B cell (primary cell): ENCODE data around the gene HMX3. TPM values are rescaled to one million over a fixed set of nuclear protein-coding genes. Genes with fewer than 3 reads are reported as not detected.
A peak's percentile ranks its signal among the peaks of the same experiment; 100 is the strongest.

ENCODE experiments used
- ATAC-seq: fragments of 200-7000 bp; cut with Tn5 transposase; one replicate; pipeline ENCODE4 v1.10.0; 2021; ENCODE audit warnings: low read depth, mild to moderate bottlenecking, moderate number of reproducible peaks, moderate library complexity
- CTCF ChIA-PET: fragments of 350-600 bp; sonication (Branson Sonifier 250); formaldehyde crosslinking; loops from one replicate; lab custom pipeline; 2021; ENCODE audit warnings: antibody characterized with exemption, inconsistent platforms; lab: Charles Lee
- POLR2A ChIA-PET: fragments of 350-600 bp; sonication (Branson Sonifier 250); formaldehyde crosslinking; loops from one replicate; lab custom pipeline; 2021; ENCODE audit warnings: antibody characterized with exemption; lab: Charles Lee
- DNase-seq: peaks from one replicate; pipeline ENCODE4 v3.0.0; 2013
- H2AFZ ChIP-seq: 2 replicates; pipeline ENCODE4 v1.6.1; 2012; ENCODE audit warnings: mild to moderate bottlenecking, low read depth, low read length; ENCODE audit not compliant: insufficient read depth, poor library complexity, severe bottlenecking
- H3K27ac ChIP-seq, 2 donors: 1 replicate in 1 of 2; 2 replicates in 1 of 2; pipeline ENCODE4 v1.5.1; 2012 to 2013; ENCODE audit warnings: low read length in 2 of 2, mild to moderate bottlenecking in 2 of 2, moderate library complexity in 1 of 2
- H3K27me3 ChIP-seq, 4 experiments: fragments of 200-600 bp in 1 of 4; sonication (generic) in 1 of 4; replicated peaks in 1 of 4; 1 replicate in 2 of 4; 2 replicates in 2 of 4; pipeline versions ENCODE4 v1.6.1 to v1.7.0; 2013 to 2016; ENCODE audit warnings: low read length in 3 of 4, mild to moderate bottlenecking in 2 of 4, mixed read lengths in 1 of 4, moderate library complexity in 1 of 4; ENCODE audit not compliant: insufficient read depth in 4 of 4, control insufficient read depth in 3 of 4; ENCODE audit errors: control extremely low read depth in 1 of 4
- H3K36me3 ChIP-seq, 2 experiments: replicated peaks in 1 of 2; 1 replicate in 1 of 2; 2 replicates in 1 of 2; pipeline versions ENCODE4 v1.6.1 to v1.7.1; 2013; ENCODE audit warnings: low read length in 1 of 2; ENCODE audit not compliant: insufficient read depth in 2 of 2, control insufficient read depth in 1 of 2; ENCODE audit errors: control extremely low read depth in 1 of 2, extremely low read depth in 1 of 2
- H3K4me1 ChIP-seq, 2 donors: fragments of 200-600 bp in 1 of 2; sonication (generic) in 1 of 2; 1 replicate in 1 of 2; 2 replicates in 1 of 2; pipeline versions ENCODE4 v1.5.1 to v1.6.1; 2013 to 2017; ENCODE audit warnings: low read length in 2 of 2; ENCODE audit not compliant: control insufficient read depth in 2 of 2, insufficient read depth in 2 of 2
- H3K4me2 ChIP-seq: replicated peaks from 2 replicates; pipeline ENCODE3; 2012; ENCODE audit warnings: mild to moderate bottlenecking, low read depth, low read length; ENCODE audit not compliant: poor library complexity, severe bottlenecking
- H3K4me3 ChIP-seq, 5 experiments: fragments of 200-600 bp in 1 of 5; sonication (generic) in 1 of 5; 1 replicate in 3 of 5; 2 replicates in 2 of 5; pipeline versions ENCODE4 v1.5.1 to v1.7.0; 2011 to 2016; ENCODE audit warnings: low read length in 4 of 5, mild to moderate bottlenecking in 4 of 5, low read depth in 2 of 5, control low read depth in 1 of 5, moderate library complexity in 1 of 5; ENCODE audit not compliant: insufficient read depth in 1 of 5; ENCODE audit errors: control extremely low read depth in 1 of 5, extremely low read depth in 1 of 5
- H3K79me2 ChIP-seq: fragments of 200-600 bp; sonication (generic); one replicate; pipeline ENCODE4 v1.6.0; 2016; ENCODE audit warnings: low read length; ENCODE audit not compliant: control insufficient read depth, insufficient read depth
- H3K9ac ChIP-seq: fragments of 200-600 bp; sonication (generic); 2 replicates; pipeline ENCODE4 v1.6.1; 2017; ENCODE audit warnings: mild to moderate bottlenecking, low read length, moderate library complexity
- H3K9me3 ChIP-seq, 3 donors: one replicate each; pipeline versions ENCODE4 v1.6.1 to v1.7.1; 2013; ENCODE audit warnings: low read length in 2 of 3; ENCODE audit not compliant: control insufficient read depth in 2 of 3, insufficient read depth in 1 of 3; ENCODE audit errors: control extremely low read depth in 1 of 3
- H4K20me1 ChIP-seq: 2 replicates; pipeline ENCODE4 v1.6.0; 2012; ENCODE audit warnings: mild to moderate bottlenecking, low read length; ENCODE audit not compliant: insufficient read depth, control insufficient read depth, poor library complexity, severe bottlenecking
- H3K27ac Mint-ChIP-seq: one replicate; pipeline ENCODE4 v1.8.0; 2021; ENCODE audit warnings: mixed read lengths
- H3K27me3 Mint-ChIP-seq: one replicate; pipeline ENCODE4 v1.8.0; 2021; ENCODE audit warnings: mixed read lengths
- H3K4me1 Mint-ChIP-seq: one replicate; pipeline ENCODE4 v1.8.0; 2021; ENCODE audit warnings: mixed read lengths
- H3K4me3 Mint-ChIP-seq: one replicate; pipeline ENCODE4 v1.8.0; 2021; ENCODE audit warnings: mixed read lengths
- H3K9me3 Mint-ChIP-seq: one replicate; pipeline ENCODE4 v1.8.0; 2022; ENCODE audit warnings: mixed read lengths; ENCODE audit not compliant: insufficient read depth
- CTCF ChIP-seq: fragments of 200-600 bp; IDR thresholded peaks from one replicate; pipeline ENCODE4 v1.8.0; 2022; ENCODE audit warnings: antibody characterized with exemption, mild to moderate bottlenecking
- EZH2 ChIP-seq: IDR thresholded peaks from 2 replicates; pipeline ENCODE4 v1.6.1; 2012; ENCODE audit warnings: borderline replicate concordance, low read depth, mild to moderate bottlenecking, moderate library complexity, low read length; ENCODE audit not compliant: insufficient read depth, poor library complexity, severe bottlenecking
- WGBS: methylation state at CpG from one replicate; pipeline ENCODE4 v1.1.5; 2013; ENCODE audit warnings: missing lambda C conversion rate; ENCODE audit not compliant: insufficient coverage; 5-methylcytosine and 5-hydroxymethylcytosine counted together
- intact Hi-C: fragments of 100-400 bp; cut with micrococcal nuclease; formaldehyde crosslinking; loops from one replicate; pipeline ENCODE4 v1.10.0; 2022
- polyA plus RNA-seq: library from polyadenylated mRNA; depleted of rRNA; stranded (reverse); fragments of >200 nt; gene quantifications from 2 replicates; pipeline ENCODE4 v1.2.3, GENCODE V29; 2012
- total RNA-seq, 2 donors: library from RNA; stranded (reverse); fragments of 120-200 nt in 1 of 2; gene quantifications; 1 replicate in 1 of 2; 2 replicates in 1 of 2; pipeline versions ENCODE4 v1.2.3 to v1.2.4, GENCODE V29; 2013 to 2022

HMX3 gene
- total and polyA plus RNA-seq, 2 donors (not counting 1 experiment from before 2014, with no cell fraction given): not detected

GRCh38 chr10:123149568-123150270, 13.9 kb downstream of the HMX3 start:
- H4K20me1 ChIP-seq: peaks cover 9% of the 10 kb centered on the region
- DNase-seq (peak; percentile 75), ATAC-seq (no peak)
- H3K4me1 ChIP-seq: peaks cover 69 to 75% of the 10 kb centered on the region in 2 donors
- peaks cover 5% of the 10 kb centered on the region for H3K79me2 ChIP-seq
- 10% methylated on average over 76 of the region's 76 CpGs for WGBS
- peaks cover 3 to 69% (median 9%) of the 10 kb centered on the region in 3 donors for H3K9me3 ChIP-seq
- peak overlapping the region; percentile 78 for H3K4me2 ChIP-seq
- Mint-ChIP-seq H3K9me3 (no peaks in the 10 kb centered on the region), H3K27me3 (peaks cover 47% of the 10 kb centered on the region), H3K27ac (peak overlapping the region; percentile 41), H3K4me3 (peak overlapping the region; percentile 79), H3K4me1 (peaks cover 62% of the 10 kb centered on the region)
- H3K36me3 ChIP-seq: no peaks in the 10 kb centered on the region
- ChIA-PET CTCF (interaction anchor here (0.6 to 1.0 kb wide), 5 partner anchors 11 to 1248 kb away, joined by 3 read pairs; no protein-coding TSS in a partner anchor), POLR2A (interaction anchor here (1.6 kb wide), 1 partner anchor 16 kb away, joined by 3 read pairs; no protein-coding TSS in a partner anchor)
- TF ChIP-seq EZH2 (peak; percentile 86), CTCF (no peak)
- intact Hi-C loops: loop anchor here (1.0 to 10.0 kb wide), 4 partner anchors 16 to 1315 kb away; partner anchors contain the start of genes ATE1 and LHPP
- no peak overlapping the region for H3K27ac ChIP-seq
- peak overlapping the region; percentile 74 for H2AFZ ChIP-seq
- H3K27me3 ChIP-seq: peaks cover 0 to 83% (median 66%) of the 10 kb centered on the region in 4 experiments
- H3K9ac ChIP-seq: peak overlapping the region; percentile 44
- H3K4me3 ChIP-seq: peak overlapping the region in 4 of 5 experiments; percentile 25 to 56 (median 40)
